Measurements from ENCODE around the gene TRPV2. TPM values are rescaled to one million over a fixed set of nuclear protein-coding genes. Genes with fewer than 3 reads are reported as not detected.
"Not testable (repeated sequence)": the region's sequence is repeated elsewhere in the genome, so short reads cannot be mapped to it uniquely, and the experiment has no call there.

Gene TRPV2
- total and polyA plus RNA-seq, 10 of the 15 experiments (the other 5 are each of a cell fraction or from before 2014, with no cell fraction given) = 8.9 to 94.4 (median 54.1) TPM

DNA sequence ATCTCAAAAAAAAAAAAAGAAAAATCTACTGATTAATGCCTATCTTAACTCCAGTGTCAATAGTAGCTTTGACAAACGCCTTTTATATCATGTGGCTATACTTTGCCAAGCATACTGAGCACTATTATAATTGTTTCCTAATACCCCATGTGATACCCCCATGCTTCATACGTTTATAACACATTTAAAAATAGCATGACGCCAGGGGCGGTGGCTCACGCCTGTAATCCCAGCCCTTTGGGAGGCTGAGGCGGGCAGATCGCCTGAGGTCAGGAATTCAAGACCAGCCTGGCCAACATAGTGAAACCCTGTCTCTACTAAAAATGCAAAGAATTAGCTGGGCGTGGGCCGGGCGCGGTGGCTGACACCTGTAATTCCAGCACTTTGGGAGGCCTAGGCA lies 22.9 kb upstream of the TRPV2 start:
- FAIRE-seq; BruUV-seq (replicated peaks); CTCF ChIA-PET; DNase-seq (ENCODE audit: low read depth, low spot score); H3K36me3 ChIP-seq (ENCODE audit: control insufficient read depth in 2 of 2, insufficient read depth in 2 of 2, low read length in 1 of 2); ATAC-seq; RAD21 ChIA-PET (ENCODE audit: unreplicated experiment); H4K20me1 ChIP-seq (ENCODE audit: control insufficient read depth, insufficient read depth); H3K9me3 ChIP-seq (replicated peaks; ENCODE audit: control insufficient read depth, insufficient read depth, low read length); H3K9ac ChIP-seq (ENCODE audit: control insufficient read depth, insufficient read depth, low read length); in situ Hi-C loops (cut with MboI); H3K27me3 ChIP-seq (replicated peaks in 1 of 2; ENCODE audit: control insufficient read depth in 2 of 2, insufficient read depth in 2 of 2, low read length in 1 of 2); H3K4me3 ChIP-seq; H3K79me2 ChIP-seq (ENCODE audit: control insufficient read depth, insufficient read depth, low read length); H3K27ac ChIP-seq (ENCODE audit: control insufficient read depth, insufficient read depth); intact Hi-C loops (cut with micrococcal nuclease; ENCODE audit: unreplicated experiment); H2AFZ ChIP-seq (ENCODE audit: control insufficient read depth, low read depth, low read length); H3K4me2 ChIP-seq (ENCODE audit: control insufficient read depth, insufficient read depth); H3K4me1 ChIP-seq (ENCODE audit: control insufficient read depth, insufficient read depth, low read length): not testable (repeated sequence)
- ChIA-PET POLR2A (interaction anchor here (0.6 to 1.4 kb wide), 3 partner anchors 12 to 119 kb away, joined by 3 to 4 read pairs (median 3); partner anchors contain the start of gene UBB), SMC1A (ENCODE audit: uncharacterized antibody, unreplicated experiment) (interaction anchor here (0.6 kb wide), 2 partner anchors 15 to 28 kb away, joined by 3 read pairs; no protein-coding TSS in a partner anchor)
- WGBS (ENCODE audit: insufficient coverage, insufficient replicate concordance, low lambda C conversion rate, missing lambda C conversion rate) = 83% methylated on average over 11 of the region's 11 CpGs

DNA sequence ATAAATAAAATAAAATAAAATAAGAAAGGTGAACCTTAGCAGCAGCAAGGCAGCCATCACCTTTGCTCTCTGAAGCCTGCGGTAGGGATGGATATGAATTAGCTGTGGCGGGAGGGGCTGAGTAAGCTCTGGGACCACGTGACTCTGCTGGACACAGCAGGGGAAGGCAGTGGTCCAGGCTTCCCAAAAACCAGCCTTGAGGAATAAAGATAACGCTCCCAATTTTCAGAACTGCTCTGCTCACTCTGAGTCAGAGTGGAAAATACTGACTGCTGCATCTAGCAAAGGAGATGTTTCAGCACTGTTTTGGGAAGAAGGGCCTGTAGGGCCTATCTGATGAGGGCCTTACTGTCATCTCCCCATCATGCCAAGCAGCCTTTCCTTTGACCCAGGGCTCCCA lies 19.5 kb upstream of the TRPV2 start:
- H3K79me2 ChIP-seq (ENCODE audit: control insufficient read depth, insufficient read depth, low read length); H3K27ac ChIP-seq (ENCODE audit: control insufficient read depth, insufficient read depth); SMC1A ChIA-PET (ENCODE audit: uncharacterized antibody, unreplicated experiment); H3K4me2 ChIP-seq (ENCODE audit: control insufficient read depth, insufficient read depth); DNase-seq (ENCODE audit: low read depth, low spot score); intact Hi-C loops (cut with micrococcal nuclease; ENCODE audit: unreplicated experiment); RAD21 ChIA-PET (ENCODE audit: unreplicated experiment); H3K27me3 ChIP-seq (replicated peaks in 1 of 2; ENCODE audit: control insufficient read depth in 2 of 2, insufficient read depth in 2 of 2, low read length in 1 of 2); FAIRE-seq; H3K4me3 ChIP-seq; H2AFZ ChIP-seq (ENCODE audit: control insufficient read depth, low read depth, low read length); H3K36me3 ChIP-seq (ENCODE audit: control insufficient read depth in 2 of 2, insufficient read depth in 2 of 2, low read length in 1 of 2); H4K20me1 ChIP-seq (ENCODE audit: control insufficient read depth, insufficient read depth); H3K9me3 ChIP-seq (replicated peaks; ENCODE audit: control insufficient read depth, insufficient read depth, low read length); ATAC-seq; BruUV-seq (replicated peaks); H3K9ac ChIP-seq (ENCODE audit: control insufficient read depth, insufficient read depth, low read length); H3K4me1 ChIP-seq (ENCODE audit: control insufficient read depth, insufficient read depth, low read length): not testable (repeated sequence)
- WGBS (ENCODE audit: insufficient coverage, insufficient replicate concordance, low lambda C conversion rate, missing lambda C conversion rate) = 75% methylated on average over 4 of the region's 4 CpGs
- in situ Hi-C loops (cut with MboI) = loop anchor here (5.0 kb wide), 1 partner anchor 51 kb away; no protein-coding TSS in a partner anchor
- ChIA-PET POLR2A (interaction anchor here (1.2 to 1.5 kb wide), 2 partner anchors 11 to 15 kb away, joined by 4 read pairs; partner anchors contain the start of gene UBB), CTCF (interaction anchor here (0.6 to 0.7 kb wide), 2 partner anchors 32 to 918 kb away, joined by 3 read pairs; no protein-coding TSS in a partner anchor)

DNA sequence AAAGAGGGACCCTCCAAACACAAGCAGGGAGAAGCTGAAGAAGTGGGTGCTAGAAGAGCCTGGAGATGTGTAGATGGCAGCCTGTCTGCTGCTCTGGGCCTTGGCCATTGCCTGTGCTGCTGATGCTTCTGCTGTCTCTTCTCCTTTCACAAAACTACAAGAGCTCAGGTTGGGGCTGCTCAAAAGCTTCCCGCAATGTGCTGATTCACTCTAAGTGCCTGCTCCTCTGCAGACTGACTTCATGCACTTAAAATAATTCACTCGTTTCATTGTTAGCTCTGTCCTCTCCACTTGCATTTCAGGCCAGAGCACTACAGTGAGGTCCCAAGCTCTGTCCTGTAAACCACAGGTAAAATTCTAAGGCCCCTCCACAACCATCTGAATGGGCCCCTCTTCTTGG lies 18.7 kb upstream of the TRPV2 start:
- BruUV-seq (replicated peaks); H4K20me1 ChIP-seq (ENCODE audit: control insufficient read depth, insufficient read depth); H3K27ac ChIP-seq (ENCODE audit: control insufficient read depth, insufficient read depth); H3K4me2 ChIP-seq (ENCODE audit: control insufficient read depth, insufficient read depth); H3K4me1 ChIP-seq (ENCODE audit: control insufficient read depth, insufficient read depth, low read length); FAIRE-seq; H3K79me2 ChIP-seq (ENCODE audit: control insufficient read depth, insufficient read depth, low read length); DNase-seq (ENCODE audit: low read depth, low spot score); H2AFZ ChIP-seq (ENCODE audit: control insufficient read depth, low read depth, low read length); H3K4me3 ChIP-seq; H3K36me3 ChIP-seq (ENCODE audit: control insufficient read depth in 2 of 2, insufficient read depth in 2 of 2, low read length in 1 of 2); H3K27me3 ChIP-seq (replicated peaks in 1 of 2; ENCODE audit: control insufficient read depth in 2 of 2, insufficient read depth in 2 of 2, low read length in 1 of 2); H3K9me3 ChIP-seq (replicated peaks; ENCODE audit: control insufficient read depth, insufficient read depth, low read length); CTCF ChIA-PET; intact Hi-C loops (cut with micrococcal nuclease; ENCODE audit: unreplicated experiment); H3K9ac ChIP-seq (ENCODE audit: control insufficient read depth, insufficient read depth, low read length); ATAC-seq: not testable (repeated sequence)
- SMC1A ChIA-PET (ENCODE audit: uncharacterized antibody, unreplicated experiment) = interaction anchor here (0.6 kb wide), 1 partner anchor 42 kb away, joined by 3 read pairs; no protein-coding TSS in a partner anchor
- WGBS (ENCODE audit: insufficient coverage, insufficient replicate concordance, low lambda C conversion rate, missing lambda C conversion rate) = 92% methylated on average over 2 of the region's 2 CpGs
- POLR2A ChIA-PET = interaction anchor here (1.5 kb wide), 1 partner anchor 16 kb away, joined by 4 read pairs; the partner anchor contains the start of gene UBB
- RAD21 ChIA-PET (ENCODE audit: unreplicated experiment) = interaction anchor here (1.1 kb wide), 1 partner anchor 18 kb away, joined by 3 read pairs; the partner anchor contains the start of gene TRPV2
- in situ Hi-C loops (cut with MboI) = loop anchor here (5.0 kb wide), 1 partner anchor 51 kb away; no protein-coding TSS in a partner anchor

Data from GM12878 (cell line).